Inferior parietal cortex (tissue), 1 donor: ENCODE data around the gene POLR1A.

ENCODE experiments used
- DNase-seq: peaks from one replicate; pipeline ENCODE4 v3.0.0-alpha.2; 2016; ENCODE audit errors: extremely low spot score

POLR1A gene

DNA sequence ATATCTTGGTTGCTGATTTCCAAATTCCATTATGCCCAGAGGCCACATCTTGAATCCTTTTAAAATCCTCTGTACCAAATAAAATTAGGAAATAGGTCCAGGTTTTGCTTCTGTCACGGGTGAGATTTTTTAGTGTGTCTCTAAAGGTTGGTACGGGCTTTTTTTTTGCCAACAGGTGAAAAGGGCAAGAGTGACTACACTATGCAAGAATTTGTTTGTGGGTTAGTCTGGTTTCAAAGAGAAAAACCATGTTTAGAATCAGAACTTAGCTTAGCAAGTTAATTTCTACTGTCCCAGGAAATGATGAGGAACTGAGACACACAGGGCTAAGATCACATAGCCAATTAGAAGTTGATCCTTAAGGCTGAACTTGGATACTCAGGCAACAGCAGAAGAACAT lies 41.7 kb downstream of the POLR1A start:
- DNase-seq, result no peak

DNA sequence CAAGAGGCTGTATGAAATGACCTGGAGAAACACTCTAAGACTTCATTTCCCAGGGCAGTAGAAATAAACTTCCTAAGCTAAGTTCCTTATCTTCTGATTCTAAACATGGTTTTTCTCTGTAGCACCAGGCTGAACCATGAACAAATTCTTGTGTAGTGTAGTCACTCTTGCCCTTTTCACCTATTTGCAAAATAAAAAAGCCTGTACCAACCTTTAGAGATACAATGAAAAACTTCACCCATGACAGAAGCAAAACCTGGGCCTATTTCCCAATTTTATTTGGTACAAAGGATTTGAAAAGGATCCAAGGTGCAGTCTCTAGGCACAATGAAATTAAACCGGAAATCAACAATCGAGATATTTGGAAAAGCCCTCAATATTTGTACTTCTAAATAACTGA lies 43.6 kb downstream of the POLR1A start:
- no peak for DNase-seq

DNA sequence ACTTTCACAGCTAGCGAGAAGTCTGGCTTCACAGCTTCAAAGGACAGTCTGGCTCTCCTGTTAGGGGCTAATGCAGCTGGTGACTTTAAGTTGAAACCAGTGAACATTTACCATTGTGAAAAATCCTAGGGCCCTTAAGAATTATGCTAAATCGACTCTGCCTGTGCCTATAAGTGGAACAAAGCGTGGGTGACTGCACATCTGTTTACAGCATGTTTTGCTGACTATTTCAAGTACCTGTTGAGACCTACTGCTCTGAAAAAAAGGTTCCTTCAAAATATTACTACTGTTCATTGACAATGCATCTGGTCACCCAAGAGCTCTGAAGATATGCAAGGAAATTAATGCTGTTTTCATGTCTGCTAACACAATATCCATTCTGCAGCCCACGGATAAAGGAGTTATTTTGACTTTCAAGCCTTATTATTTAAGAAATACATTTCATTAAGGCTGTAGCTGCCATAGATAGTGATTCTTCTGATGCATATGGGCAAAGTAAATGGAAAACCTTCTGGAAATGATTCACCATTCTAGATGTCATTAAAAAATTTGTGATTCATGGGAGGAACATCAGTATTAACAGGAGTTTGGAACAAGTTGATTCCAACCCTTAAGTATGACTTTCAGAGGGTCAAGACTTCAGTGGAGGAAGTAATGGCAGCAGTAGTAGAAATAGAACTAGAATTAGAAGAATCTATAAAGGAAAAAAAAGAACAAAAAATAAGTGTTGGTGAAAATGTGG lies 48.9 kb downstream of the POLR1A start:
- no peak for DNase-seq

DNA sequence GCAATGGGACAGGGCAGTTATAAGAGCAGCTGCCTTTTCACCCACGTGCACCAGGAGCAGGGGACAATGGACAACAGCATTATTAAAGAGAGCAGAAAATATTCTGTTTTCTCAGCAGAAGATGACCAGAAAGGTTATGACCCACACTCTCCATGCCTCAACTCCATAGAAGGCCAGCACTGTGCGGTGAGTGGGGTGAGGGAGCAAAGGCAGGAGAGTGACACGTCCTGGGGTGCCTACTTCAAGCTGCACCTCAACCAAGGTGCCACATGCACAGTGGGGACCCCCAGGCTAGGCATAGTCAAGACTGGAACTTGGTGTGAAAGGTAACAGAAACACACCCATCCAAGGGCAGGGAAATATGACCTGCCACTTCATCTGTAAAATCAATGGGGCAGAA lies 50.4 kb downstream of the POLR1A start:
- DNase-seq, result no peak

DNA sequence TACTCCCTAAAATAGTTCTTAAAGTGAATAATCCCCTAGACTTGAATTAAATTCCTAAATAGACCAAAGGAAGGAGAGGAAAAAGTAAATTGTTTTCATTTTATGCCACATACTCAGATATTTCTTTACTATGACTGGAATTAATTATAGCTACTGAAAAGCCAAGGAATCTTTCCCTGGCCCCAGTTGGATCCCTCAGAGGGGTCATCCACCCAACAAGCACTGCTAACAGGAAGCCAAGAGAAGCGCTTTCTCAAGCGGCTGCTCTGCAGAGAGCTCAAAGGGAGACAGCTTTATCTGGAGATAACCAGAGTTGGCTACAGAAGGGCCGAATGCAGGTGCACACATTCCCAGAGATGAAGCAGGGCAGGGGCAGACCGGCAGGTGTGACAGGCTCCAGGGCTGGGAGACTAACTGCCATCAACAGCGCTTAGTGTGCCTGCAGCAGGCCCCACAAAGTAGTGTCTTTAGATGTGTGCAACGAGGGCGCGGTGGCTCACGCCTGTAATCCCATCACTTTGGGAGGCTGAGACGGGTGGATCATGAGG lies 51.1 kb downstream of the POLR1A start:
- no peak for DNase-seq

DNA sequence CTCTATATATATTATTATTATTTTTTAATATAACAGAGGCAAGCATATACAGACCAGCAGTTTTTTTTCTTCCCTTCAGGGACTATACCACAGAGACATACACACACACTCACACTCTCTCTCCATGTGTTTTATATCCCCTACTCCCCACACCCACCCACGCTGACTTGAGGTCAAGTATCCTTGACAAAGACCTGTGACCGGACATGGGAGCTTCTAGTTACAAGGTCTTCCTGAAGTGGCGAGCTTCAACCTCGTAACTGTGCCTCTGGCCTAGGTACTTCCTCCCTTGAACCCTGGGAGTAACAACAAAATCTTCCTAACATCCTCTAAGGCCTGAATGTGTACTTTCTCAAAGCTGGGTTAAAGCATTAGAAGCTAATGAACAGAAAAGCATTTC lies 52.5 kb downstream of the POLR1A start:
- no peak for DNase-seq

DNA sequence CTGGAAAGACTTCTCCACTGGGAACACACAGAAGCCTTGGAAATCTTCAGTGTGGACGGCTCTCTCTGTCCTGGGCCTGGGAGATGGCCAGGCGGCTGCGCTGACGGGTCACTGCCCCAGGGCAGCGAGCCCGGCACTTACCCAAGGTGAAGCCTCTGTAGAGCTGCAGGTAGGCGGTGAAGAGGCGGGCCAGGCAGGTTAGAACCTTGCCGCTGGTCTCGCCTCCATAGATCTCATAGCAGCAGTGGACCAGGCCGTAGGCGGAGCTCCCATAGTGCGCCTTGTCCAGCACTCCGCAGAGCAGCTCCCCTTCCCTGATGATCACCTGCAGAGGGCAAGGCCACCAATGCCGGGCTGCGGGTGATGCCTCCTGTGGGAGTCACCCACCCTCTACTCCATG lies 53.0 kb downstream of the POLR1A start:
- DNase-seq, result no peak

DNA sequence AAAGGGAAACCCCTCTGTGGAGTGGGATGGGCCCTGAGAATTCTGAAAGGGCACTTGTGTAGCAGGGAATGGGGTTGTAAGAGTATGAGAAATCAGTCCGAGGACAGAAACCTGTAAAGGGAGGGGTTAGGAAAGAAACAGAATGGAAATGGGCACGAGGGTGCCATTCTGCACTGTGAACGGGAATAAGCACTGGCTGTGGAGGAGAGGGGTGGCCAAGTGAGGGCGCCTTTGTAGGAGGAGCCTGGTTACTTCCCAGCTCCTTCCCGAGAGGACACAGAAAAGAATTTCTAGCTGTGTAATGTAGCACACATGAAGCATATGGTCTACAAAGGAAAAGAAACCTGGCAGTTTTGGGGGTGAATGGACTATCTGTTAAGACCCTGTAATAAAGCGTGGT lies 53.4 kb downstream of the POLR1A start:
- DNase-seq, result no peak

DNA sequence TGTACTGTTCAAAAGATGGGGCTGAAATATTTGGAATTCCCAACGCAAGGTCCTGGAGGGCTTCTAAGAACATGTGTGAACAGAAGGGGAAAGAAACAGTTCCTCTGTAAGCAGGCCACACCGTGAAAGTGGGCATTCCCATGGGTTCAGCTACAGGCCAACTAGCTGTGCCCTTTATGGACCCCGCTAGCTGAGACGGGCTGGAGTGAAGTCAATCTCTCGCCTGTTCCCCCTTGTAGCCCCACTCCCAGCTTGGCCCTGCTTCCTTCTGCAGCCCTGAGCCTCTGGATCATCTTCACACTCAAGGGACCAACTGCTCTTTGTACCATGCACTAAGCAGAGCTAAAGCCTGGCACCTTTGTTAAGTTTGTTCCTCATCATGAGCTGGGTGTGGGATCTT lies 55.4 kb downstream of the POLR1A start:
- DNase-seq, result no peak

DNA sequence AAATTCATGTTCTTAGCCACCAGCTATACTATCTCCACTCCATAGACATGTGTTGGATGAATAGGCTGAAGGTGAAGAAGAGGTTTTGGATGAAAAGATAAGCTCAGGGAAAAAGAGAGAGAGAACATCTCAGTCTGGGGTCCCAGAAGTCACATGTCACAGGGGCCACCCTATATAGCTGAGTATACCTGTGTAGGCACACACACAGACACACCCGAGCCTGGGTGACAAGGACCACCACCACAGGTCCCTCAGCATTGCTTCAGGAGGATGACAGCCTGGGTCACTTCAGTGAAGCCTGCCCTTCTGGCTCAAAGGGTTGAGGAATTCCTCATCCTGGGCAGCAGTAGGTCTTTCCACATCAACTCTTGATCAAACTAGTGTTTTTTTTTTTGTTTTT lies 56.2 kb downstream of the POLR1A start:
- DNase-seq, result no peak

DNA sequence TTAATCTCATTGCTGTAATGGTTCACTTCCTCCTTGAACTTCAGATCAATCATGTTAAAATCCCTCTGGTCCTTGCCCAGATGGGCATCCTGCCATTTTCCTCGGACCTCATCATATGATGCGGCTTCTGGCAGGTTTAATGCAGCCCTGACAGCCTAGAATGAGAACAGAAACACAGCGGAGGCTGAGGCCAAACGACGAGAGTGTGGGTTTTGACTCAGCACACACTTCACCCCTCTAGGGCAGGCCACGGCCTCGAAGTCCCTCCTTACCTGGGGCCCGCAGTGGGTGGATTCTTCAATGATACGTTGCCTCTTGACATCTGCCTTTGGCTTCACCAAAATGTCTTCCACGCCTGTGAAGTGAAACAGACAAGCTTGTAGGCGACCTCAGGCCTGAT lies 56.8 kb downstream of the POLR1A start:
- DNase-seq, result no peak

DNA sequence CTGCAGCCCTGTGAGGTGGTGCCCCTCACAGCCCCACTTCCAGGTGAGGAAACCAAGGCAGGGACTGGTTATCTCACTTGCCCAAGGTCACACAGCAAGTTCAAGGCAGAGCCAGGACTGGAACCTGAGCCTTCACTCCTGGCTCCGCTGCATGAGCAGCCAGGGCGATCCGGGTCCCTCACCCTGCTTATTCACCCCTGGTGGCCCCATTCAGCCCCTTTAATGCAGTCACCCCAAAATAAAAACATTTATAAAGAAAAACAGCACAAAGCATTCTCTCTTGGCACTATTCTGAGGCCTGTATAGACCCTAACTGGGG lies 57.3 kb downstream of the POLR1A start:
- no peak for DNase-seq

DNA sequence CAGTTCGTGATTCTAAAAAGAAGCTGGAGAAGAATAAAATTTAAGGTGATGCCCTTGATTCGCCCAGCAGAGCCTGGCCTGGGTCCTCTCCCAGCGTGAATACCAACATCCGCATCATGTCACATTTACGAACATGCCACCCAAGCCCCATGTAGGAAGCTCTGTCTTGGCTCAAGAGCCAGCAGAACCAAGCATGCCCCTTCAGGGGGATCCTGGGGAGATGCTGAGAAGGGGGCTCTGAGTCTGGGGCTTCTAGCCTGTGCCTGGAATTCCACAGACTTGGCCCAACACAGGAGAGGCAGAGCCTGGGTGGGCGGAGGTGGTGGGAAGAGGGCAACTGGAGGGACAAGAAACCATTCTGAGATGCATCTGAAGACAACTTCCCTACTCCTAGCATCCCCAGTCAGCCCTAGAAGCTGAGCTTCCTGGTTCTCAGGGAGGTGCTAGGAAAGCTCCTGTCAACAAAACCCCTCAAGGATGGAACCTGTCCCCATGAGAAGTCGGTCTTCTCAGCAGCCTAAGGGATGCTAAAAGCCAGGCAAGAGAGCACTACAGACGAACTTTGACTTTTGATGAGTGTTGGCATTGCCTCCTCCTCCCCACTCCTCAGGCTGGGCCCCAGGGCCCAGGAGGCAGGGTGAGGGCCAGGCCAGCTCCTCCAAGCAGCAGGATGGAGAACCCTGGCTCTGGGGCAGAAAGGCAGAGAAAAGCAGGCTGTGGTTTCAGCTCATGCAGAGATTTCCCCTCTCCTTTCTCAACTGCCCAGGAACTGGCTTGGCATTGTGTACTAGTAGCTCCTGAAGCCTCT lies 57.9 kb downstream of the POLR1A start:
- no peak for DNase-seq

DNA sequence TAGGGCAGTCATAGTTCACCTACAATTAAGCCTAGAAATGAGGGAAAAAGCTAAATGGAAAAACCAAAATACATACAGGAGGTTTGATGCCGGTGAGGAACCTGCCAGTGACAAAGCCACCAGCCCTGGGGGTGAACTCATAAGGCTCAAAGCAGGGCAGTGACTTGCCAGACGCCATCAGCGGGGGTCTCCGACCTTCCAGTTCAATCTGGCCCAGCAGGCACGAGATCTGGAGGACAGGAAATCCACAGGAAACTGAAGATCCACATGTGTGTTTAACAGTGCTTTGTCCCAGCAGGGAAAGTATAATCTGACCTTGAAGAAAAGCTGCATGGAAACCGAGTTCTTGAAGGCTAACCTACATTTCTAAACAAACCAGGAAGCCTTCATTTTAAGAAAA lies 60.1 kb downstream of the POLR1A start:
- no peak for DNase-seq

DNA sequence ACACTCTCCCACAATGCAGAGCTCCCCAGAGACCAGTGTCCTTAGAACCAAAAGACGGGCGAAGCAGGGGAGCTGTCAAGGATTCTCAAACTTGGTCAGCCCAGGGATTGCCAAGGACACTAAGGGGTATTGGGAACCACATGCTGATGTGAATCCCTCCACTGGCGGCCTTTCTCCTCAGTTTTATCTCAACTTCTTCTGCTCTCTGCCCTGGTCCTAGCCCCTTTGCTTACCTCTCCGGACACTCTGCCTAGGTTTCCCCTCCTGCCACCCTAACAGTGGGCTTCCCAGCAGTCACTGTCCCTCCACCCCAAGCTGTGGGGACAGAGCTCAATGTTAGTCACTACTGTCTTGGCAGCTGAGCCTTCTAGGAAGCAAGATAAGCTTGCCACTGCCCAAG lies 61.1 kb downstream of the POLR1A start:
- DNase-seq, result no peak

DNA sequence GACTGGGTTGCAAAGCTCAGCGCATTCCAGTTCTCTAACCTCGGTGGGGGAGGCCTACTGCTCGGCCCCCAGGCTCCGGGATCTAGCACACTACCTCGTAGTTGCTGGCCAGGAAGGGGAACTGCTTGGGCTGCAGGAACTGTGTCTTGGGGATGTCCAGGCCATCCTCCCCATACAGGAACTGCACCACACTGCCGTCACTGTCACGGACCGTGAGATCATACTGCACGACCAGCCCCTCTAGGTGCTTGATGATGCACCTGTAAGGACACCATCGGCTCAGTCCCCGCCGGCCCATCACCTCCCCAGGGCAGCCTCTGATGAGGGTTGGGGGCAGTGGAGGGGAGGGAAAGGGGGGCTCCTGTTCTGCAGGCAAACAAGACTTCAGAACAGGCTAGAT lies 61.6 kb downstream of the POLR1A start:
- no peak for DNase-seq

DNA sequence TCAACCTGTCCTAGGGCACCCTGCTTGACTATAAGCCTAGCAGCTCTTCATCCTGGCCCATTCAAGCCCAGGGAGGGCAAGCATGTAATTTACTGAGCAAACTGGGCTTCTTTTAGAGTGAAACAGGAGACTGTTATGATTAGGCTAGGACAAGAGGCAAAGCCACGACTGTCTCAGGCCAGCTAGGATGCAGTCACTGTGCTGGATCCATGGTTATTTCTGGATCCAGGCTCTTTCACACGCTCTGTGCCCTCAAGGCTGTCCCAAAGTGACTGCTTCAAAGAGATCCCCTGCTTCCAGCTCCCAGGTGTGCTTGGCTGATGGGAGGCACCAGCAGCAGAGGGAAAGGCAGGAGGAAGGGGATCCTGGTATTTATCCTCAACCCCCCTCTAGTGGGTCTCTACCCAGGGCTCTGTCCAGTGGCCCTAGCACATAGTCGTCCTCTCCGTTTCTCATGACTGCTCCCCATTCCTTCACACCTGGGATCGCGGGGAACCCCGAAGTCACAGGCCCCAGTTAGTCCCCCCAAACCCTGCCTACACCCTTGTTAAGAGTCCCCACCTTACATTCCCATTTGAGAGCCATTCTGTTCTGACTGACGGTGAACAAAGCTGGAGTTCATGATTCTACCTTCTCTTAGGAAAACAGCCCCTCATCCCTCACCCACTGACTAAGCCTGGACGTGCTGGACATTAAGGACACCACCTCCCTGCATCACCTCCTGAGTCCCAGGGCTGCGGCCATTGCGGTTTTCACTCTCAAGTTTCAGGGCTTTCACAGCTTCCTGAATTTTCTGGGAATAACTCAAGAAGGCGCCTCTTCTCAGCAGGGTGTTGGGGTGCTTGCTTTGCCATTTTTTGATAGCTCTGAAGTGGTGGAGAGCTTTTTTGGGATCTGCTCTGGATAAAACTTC lies 63.2 kb downstream of the POLR1A start:
- no peak for DNase-seq

DNA sequence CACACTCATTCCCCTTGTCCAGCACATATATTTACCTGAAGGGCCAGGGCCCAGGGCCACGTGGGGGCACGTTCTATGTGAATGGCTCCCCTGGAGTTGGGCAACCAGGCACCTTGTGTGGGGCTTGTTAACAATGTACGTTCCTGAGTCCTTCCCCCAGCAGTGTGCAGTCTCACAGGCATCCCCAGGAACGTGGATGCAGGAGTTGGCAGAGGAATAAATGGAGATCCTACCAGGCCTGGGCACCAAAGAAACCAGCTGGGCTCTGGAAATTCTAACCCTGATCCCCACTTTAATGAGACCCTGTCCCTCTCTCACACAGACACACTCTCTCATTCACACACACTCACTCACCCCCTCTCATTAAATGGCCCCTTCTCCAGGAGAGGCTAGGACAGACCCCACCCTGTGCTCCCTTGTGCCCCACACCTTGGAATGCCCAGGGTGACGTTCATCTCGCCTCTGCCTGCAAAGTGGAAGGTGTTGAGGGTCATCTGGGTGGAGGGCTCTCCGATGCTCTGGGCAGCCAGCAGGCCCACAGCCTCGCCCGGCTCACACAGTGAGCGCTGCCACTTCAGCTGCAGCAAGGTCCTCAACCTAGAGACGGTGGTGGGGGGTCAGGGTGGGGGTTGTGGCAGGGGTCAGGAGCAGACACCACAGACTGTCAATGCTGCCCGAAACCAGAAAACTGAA lies 65.6 kb downstream of the POLR1A start:
- no peak for DNase-seq

DNA sequence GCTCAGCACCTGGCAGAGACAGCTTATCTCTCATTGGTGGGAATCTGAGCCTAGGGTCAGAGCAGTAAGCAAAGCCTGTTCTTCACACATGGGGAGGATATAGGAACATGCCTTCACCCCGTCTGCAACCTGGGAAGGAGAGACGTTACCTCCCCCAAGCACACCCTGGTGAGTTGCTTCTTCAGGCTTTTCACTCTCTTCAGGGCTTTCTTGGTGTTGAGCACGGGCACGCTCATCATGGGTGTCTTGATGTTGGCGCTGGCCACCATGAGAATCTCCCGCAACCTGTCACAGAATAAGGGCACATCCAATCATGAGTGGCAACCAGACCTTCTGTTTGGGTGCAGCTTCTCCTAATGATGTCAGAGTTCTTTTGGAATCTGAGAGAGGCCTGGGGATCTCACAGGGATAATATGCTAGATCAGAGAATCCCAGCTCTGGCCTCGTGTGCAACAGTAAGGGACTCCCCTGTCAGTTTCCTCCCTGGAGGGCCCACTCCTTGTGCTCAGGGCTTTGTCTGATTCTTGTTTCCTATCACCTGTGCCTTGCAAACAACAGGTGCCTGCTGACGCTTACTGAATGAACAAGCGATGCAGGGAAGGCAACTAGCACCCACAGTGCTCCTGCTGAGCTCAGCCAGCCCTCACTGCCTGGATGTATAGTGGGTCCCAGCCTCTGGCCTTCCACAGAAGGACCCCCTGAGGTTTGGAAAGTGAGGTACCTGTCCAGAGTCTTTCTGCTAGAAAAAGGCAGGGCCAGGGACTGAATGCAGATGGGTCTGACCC lies 66.3 kb downstream of the POLR1A start:
- DNase-seq, result no peak

DNA sequence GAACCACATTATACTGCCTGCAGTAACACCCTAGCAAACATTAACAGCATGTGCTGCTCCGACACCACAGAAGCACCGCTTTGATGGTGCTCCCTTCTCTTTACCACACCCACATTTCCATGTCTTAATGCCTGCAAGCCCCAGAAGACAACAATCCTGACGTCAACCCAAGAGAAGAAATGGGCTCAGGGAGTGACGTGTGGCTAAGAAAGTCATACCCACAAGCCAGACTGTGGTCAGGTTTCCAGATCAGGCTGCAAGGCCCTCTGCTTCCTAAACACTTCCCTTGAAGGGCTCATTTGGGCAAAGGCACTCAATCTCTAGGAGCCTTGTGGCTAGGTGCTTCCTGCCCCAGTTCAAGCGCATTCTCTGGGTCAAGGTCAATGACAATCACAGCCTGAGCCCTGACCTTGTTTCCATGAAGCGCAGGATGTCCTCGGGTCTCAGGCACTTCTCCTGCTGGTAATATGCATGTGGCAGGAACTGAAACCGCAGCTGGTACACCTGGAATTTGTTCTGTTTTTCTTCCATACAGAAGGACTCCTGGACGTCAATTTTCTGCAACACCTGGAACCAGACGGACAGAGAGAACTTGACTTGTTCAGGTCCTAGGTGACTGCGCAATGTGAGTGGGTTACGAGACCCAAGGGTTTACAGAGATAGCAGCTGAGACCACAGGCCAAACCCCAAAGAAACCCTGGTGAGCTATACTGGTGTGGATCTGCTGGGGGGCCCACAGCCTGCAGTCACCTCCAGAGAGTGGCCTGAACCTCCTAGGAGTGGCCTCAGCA lies 67.2 kb downstream of the POLR1A start:
- DNase-seq, result no peak
